ENCODE results near the gene OLA1.

OLA1 gene

GRCh38 chr2:174048243-174048642 is 200.1 kb downstream of the OLA1 start:
- Histone ChIP-seq H3K4me2 (ENCODE audit: low read length) (no peak overlapping the region), H3F3A (ENCODE audit: control insufficient read depth, insufficient read depth) (no peaks in the 10 kb centered on the region), H3K79me2 (ENCODE audit: control insufficient read depth, low read length) (no peaks in the 10 kb centered on the region), H4K20me1 (ENCODE audit: control insufficient read depth, insufficient read depth, low read depth, low read length) (no peaks in the 10 kb centered on the region), H3K4me3 (ENCODE audit: low read length) (no peak overlapping the region), H3K4me1 (ENCODE audit: control insufficient read depth, low read length) (peaks cover 10% of the 10 kb centered on the region), H3K9me3 (ENCODE audit: control insufficient read depth, insufficient read depth, low read length) (no peaks in the 10 kb centered on the region), H3K27me3 (ENCODE audit: control insufficient read depth, low read length) (peaks cover 12% of the 10 kb centered on the region), H3K27ac (ENCODE audit: low read depth, low read length) (no peak overlapping the region), H3K9me2 (replicated peaks; ENCODE audit: control insufficient read depth, low read length) (no peaks in the 10 kb centered on the region), H3K36me3 (ENCODE audit: control insufficient read depth, low read length) (no peaks in the 10 kb centered on the region)
- TF ChIP-seq EZH2phosphoT487 (IDR thresholded peaks at IDR 0.05; ENCODE audit: borderline replicate concordance, low read length) (no peak), CTCF (IDR thresholded peaks at IDR 0.05; ENCODE audit: low read depth, low read length, poor library complexity, severe bottlenecking) (no peak)

GRCh38 chr2:174047746-174048145 is 200.6 kb downstream of the OLA1 start:
- peaks cover 10% of the 10 kb centered on the region for H3K4me1 ChIP-seq (ENCODE audit: control insufficient read depth, low read length)
- H3K4me2 ChIP-seq (ENCODE audit: low read length) = no peak overlapping the region
- no peaks in the 10 kb centered on the region for H4K20me1 ChIP-seq (ENCODE audit: control insufficient read depth, insufficient read depth, low read depth, low read length)
- H3K36me3 ChIP-seq (ENCODE audit: control insufficient read depth, low read length) = no peaks in the 10 kb centered on the region
- no peaks in the 10 kb centered on the region for H3K9me3 ChIP-seq (ENCODE audit: control insufficient read depth, insufficient read depth, low read length)
- no peaks in the 10 kb centered on the region for H3F3A ChIP-seq (ENCODE audit: control insufficient read depth, insufficient read depth)
- TF ChIP-seq CTCF (IDR thresholded peaks at IDR 0.05; ENCODE audit: low read depth, low read length, poor library complexity, severe bottlenecking) = no peak
- H3K27me3 ChIP-seq (ENCODE audit: control insufficient read depth, low read length) = peaks cover 12% of the 10 kb centered on the region
- H3K79me2 ChIP-seq (ENCODE audit: control insufficient read depth, low read length) = no peaks in the 10 kb centered on the region
- no peak overlapping the region for H3K27ac ChIP-seq (ENCODE audit: low read depth, low read length)
- H3K9me2 ChIP-seq (replicated peaks; ENCODE audit: control insufficient read depth, low read length) = no peaks in the 10 kb centered on the region
- no peak overlapping the region for H3K4me3 ChIP-seq (ENCODE audit: low read length)

GRCh38 chr2:174046172-174046571 is 202.2 kb downstream of the OLA1 start:
- H3K9me2 ChIP-seq (replicated peaks; ENCODE audit: control insufficient read depth, low read length) = no peaks in the 10 kb centered on the region
- H4K20me1 ChIP-seq (ENCODE audit: control insufficient read depth, insufficient read depth, low read depth, low read length) = no peaks in the 10 kb centered on the region
- no peaks in the 10 kb centered on the region for H3K36me3 ChIP-seq (ENCODE audit: control insufficient read depth, low read length)
- peaks cover 10% of the 10 kb centered on the region for H3K4me1 ChIP-seq (ENCODE audit: control insufficient read depth, low read length)
- H3K27me3 ChIP-seq (ENCODE audit: control insufficient read depth, low read length) = peaks cover 5% of the 10 kb centered on the region
- H3K27ac ChIP-seq (ENCODE audit: low read depth, low read length) = no peak overlapping the region
- H3F3A ChIP-seq (ENCODE audit: control insufficient read depth, insufficient read depth) = no peaks in the 10 kb centered on the region
- TF ChIP-seq CTCF (IDR thresholded peaks at IDR 0.05; ENCODE audit: low read depth, low read length, poor library complexity, severe bottlenecking) (no peak), EZH2phosphoT487 (IDR thresholded peaks at IDR 0.05; ENCODE audit: borderline replicate concordance, low read length) (no peak)
- no peaks in the 10 kb centered on the region for H3K79me2 ChIP-seq (ENCODE audit: control insufficient read depth, low read length)
- no peaks in the 10 kb centered on the region for H3K9me3 ChIP-seq (ENCODE audit: control insufficient read depth, insufficient read depth, low read length)
- no peak overlapping the region for H3K4me3 ChIP-seq (ENCODE audit: low read length)
- H3K4me2 ChIP-seq (ENCODE audit: low read length) = no peak overlapping the region

GRCh38 chr2:174044556-174044955 is 203.8 kb downstream of the OLA1 start:
- no peaks in the 10 kb centered on the region for H4K20me1 ChIP-seq (ENCODE audit: control insufficient read depth, insufficient read depth, low read depth, low read length)
- H3K9me3 ChIP-seq (ENCODE audit: control insufficient read depth, insufficient read depth, low read length) = no peaks in the 10 kb centered on the region
- no peaks in the 10 kb centered on the region for H3F3A ChIP-seq (ENCODE audit: control insufficient read depth, insufficient read depth)
- H3K4me2 ChIP-seq (ENCODE audit: low read length) = no peak overlapping the region
- H3K79me2 ChIP-seq (ENCODE audit: control insufficient read depth, low read length) = no peaks in the 10 kb centered on the region
- TF ChIP-seq CTCF (IDR thresholded peaks at IDR 0.05; ENCODE audit: low read depth, low read length, poor library complexity, severe bottlenecking) (no peak), EZH2phosphoT487 (IDR thresholded peaks at IDR 0.05; ENCODE audit: borderline replicate concordance, low read length) (no peak)
- peaks cover 16% of the 10 kb centered on the region for H3K4me1 ChIP-seq (ENCODE audit: control insufficient read depth, low read length)
- no peak overlapping the region for H3K27ac ChIP-seq (ENCODE audit: low read depth, low read length)
- H3K4me3 ChIP-seq (ENCODE audit: low read length) = no peak overlapping the region
- H3K9me2 ChIP-seq (replicated peaks; ENCODE audit: control insufficient read depth, low read length) = no peaks in the 10 kb centered on the region
- no peaks in the 10 kb centered on the region for H3K36me3 ChIP-seq (ENCODE audit: control insufficient read depth, low read length)
- peaks cover 2% of the 10 kb centered on the region; the same call in 1 of the 2 replicates for H3K27me3 ChIP-seq (ENCODE audit: control insufficient read depth, low read length)
